Activated T-helper 1 cell treated with anti-CD3 and anti-CD28 coated beads, Interleukin-12 subunit alpha, Interleukin-12 subunit beta, Interleukin-2, Interleukin-4 antibody, amounts not matched to agents 30 ng/mL and 10 ng/mL and 1 ng/mL, durations not matched to agents 14 hours and 24 hours and 36 hours (primary cell): ENCODE measurements around the gene HRNR. TPM values are rescaled to one million over a fixed set of nuclear protein-coding genes. Genes with fewer than 3 reads are reported as not detected.
"Not testable (repeated sequence)": the region's sequence is repeated elsewhere in the genome, so short reads cannot be mapped to it uniquely, and the experiment has no call there.

Experiments used
- DNase-seq: peaks from one replicate; pipeline ENCODE4 v3.0.0; 2021; ENCODE audit warnings: low spot score
- H3K27ac Mint-ChIP-seq: one replicate; pipeline ENCODE4 v1.8.0; 2021; ENCODE audit warnings: mild to moderate bottlenecking, mixed read lengths
- H3K27me3 Mint-ChIP-seq: one replicate; pipeline ENCODE4 v1.8.0; 2022; ENCODE audit warnings: mild to moderate bottlenecking, moderate library complexity, mixed read lengths; ENCODE audit not compliant: insufficient read depth
- H3K36me3 Mint-ChIP-seq: one replicate; pipeline ENCODE4 v1.8.0; 2021; ENCODE audit warnings: low read depth, mixed read lengths
- H3K4me1 Mint-ChIP-seq: one replicate; pipeline ENCODE4 v1.8.0; 2021; ENCODE audit warnings: low read depth, mixed read lengths
- H3K4me3 Mint-ChIP-seq: one replicate; pipeline ENCODE4 v1.8.0; 2021; ENCODE audit warnings: mild to moderate bottlenecking, moderate library complexity, mixed read lengths
- H3K9me3 Mint-ChIP-seq: one replicate; pipeline ENCODE4 v1.8.0; 2021; ENCODE audit warnings: mixed read lengths
- intact Hi-C: fragments of 100-400 bp; cut with micrococcal nuclease; formaldehyde crosslinking; loops from one replicate; pipeline ENCODE4 v1.15.1; 2024
- total RNA-seq: library from RNA; stranded (reverse); gene quantifications from 2 replicates; pipeline ENCODE4 v1.2.3, GENCODE V29; 2022

The HRNR gene
- total RNA-seq, 1 donor from 2014 or later, result not detected

- H3K27me3 Mint-ChIP-seq, result no peaks in the 10 kb centered on the region
- no peak overlapping the region for H3K4me3 Mint-ChIP-seq
- no peak for DNase-seq
- no peak overlapping the region for H3K27ac Mint-ChIP-seq
- peaks cover 15% of the 10 kb centered on the region for H3K9me3 Mint-ChIP-seq
- H3K4me1 Mint-ChIP-seq, result no peaks in the 10 kb centered on the region
- H3K36me3 Mint-ChIP-seq, result no peaks in the 10 kb centered on the region
- intact Hi-C loops, result no loop called here
Observed at GRCh38 chr1:152218762-152219436, 5.1 kb downstream of the HRNR start.

- H3K9me3 Mint-ChIP-seq, result peaks cover 15% of the 10 kb centered on the region
- H3K4me3 Mint-ChIP-seq, H3K36me3 Mint-ChIP-seq, DNase-seq, H3K27ac Mint-ChIP-seq, intact Hi-C loops, H3K4me1 Mint-ChIP-seq, H3K27me3 Mint-ChIP-seq: not testable (repeated sequence)
Observed at GRCh38 chr1:152215604-152216003, 8.4 kb downstream of the HRNR start.

DNA sequence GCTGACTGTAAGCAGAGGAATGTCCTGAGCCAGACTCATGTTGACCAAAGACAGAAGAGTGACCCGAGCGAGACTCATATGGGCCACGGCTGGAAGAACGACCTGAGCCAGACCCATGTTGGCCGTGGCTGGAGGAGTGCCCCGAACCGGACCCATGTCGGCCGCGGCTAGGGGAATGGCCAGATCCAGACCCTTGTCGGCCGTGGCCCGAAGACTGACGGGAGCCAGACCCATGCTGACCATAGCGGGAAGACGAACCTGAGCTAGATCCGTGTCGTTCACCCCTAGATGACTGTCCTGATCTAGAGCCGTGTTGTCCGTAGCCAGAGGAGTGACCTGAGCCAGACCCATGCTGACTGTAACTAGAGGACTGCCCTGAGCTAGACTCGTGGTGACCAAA, 9.1 kb downstream of the HRNR start:
- H3K27ac Mint-ChIP-seq, H3K4me3 Mint-ChIP-seq, H3K36me3 Mint-ChIP-seq, H3K27me3 Mint-ChIP-seq, H3K4me1 Mint-ChIP-seq, intact Hi-C loops, DNase-seq: not testable (repeated sequence)
- H3K9me3 Mint-ChIP-seq, result peaks cover 13% of the 10 kb centered on the region

GRCh38 chr1:152198982-152199381, 25.0 kb downstream of the HRNR start:
- Mint-ChIP-seq H3K4me1 (no peaks in the 10 kb centered on the region), H3K27me3 (peaks cover 28% of the 10 kb centered on the region), H3K9me3 (no peaks in the 10 kb centered on the region), H3K36me3 (no peaks in the 10 kb centered on the region), H3K4me3 (no peak overlapping the region), H3K27ac (no peak overlapping the region)
- DNase-seq, result no peak
- intact Hi-C loops, result no loop called here

- intact Hi-C loops, result no loop called here
- Mint-ChIP-seq H3K27me3 (peaks cover 22% of the 10 kb centered on the region), H3K9me3 (no peaks in the 10 kb centered on the region), H3K36me3 (no peaks in the 10 kb centered on the region), H3K4me3 (no peak overlapping the region), H3K4me1 (no peaks in the 10 kb centered on the region), H3K27ac (no peak overlapping the region)
- DNase-seq, result no peak
Observed at GRCh38 chr1:152197361-152197941, 26.5 kb downstream of the HRNR start.

DNA sequence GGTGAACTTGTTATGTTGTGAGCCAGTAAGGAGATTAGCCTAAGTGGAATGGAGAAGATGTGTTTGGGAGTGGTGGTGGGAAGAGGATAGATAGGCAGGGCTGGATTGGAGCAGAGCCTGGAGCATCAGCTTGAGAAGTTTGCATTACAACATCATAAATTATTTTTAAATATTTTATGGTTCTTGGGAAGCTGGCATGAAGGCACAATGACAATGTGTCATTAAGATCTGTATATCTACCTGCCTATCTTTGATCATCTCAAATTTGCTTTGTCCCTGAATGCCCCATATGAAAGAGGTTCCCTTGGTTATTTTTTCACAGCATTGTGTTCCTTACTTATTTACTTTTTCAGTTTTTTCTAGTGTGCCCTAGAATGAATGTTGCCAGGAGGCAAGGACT, 32.3 kb downstream of the HRNR start:
- Mint-ChIP-seq H3K4me1 (peaks cover 6% of the 10 kb centered on the region), H3K4me3 (no peak overlapping the region), H3K36me3 (no peaks in the 10 kb centered on the region), H3K27ac (no peak overlapping the region), H3K9me3 (no peaks in the 10 kb centered on the region), H3K27me3 (peaks cover 24% of the 10 kb centered on the region)
- intact Hi-C loops, result loop anchor here (1.0 kb wide), 1 partner anchor 250 kb away; no protein-coding TSS in a partner anchor
- DNase-seq, result no peak

DNA sequence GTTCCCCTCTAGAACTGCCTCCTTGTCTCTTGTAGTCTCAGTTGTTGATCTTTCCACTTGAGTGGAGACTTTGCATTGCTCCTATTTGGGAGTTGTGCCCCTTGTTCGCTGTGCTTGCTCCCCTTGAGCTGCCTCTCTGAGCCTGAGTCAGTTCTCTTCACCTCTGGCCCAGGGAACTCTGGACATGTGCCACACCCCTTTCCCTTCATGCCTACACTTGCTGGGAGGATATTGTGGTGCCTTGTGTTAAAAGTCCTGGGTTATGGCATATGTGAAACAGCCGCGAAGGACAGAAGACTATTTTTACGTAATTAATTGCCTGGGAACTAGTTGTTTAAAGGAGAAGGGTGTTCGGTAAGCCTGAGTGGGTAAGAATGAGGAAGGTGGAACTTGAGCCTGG, 32.7 kb downstream of the HRNR start:
- Mint-ChIP-seq H3K9me3 (no peaks in the 10 kb centered on the region), H3K27ac (no peak overlapping the region), H3K36me3 (no peaks in the 10 kb centered on the region), H3K4me1 (peaks cover 6% of the 10 kb centered on the region), H3K27me3 (peaks cover 24% of the 10 kb centered on the region), H3K4me3 (no peak overlapping the region)
- DNase-seq, result no peak
- intact Hi-C loops, result no loop called here

DNA sequence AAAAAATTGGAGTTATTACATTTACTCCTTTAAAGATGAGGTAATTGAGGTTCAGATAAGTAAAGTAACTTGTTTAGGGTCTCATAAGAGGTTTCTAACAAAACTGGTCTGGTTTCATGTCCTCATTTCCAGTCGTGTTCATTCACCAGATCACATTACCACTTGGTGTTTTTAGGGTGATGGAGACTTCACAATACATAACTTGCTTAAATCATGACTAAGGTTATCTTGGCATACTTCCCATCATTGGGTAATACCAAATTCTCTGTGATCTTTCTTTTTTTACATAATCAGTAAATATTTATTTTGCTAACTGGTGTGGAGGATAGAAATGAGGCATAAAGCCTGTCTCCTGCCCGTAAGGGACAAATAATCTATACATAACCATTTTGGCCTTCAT, 33.4 kb downstream of the HRNR start:
- Mint-ChIP-seq H3K4me1 (peaks cover 6% of the 10 kb centered on the region), H3K4me3 (no peak overlapping the region), H3K27ac (no peak overlapping the region), H3K27me3 (peaks cover 24% of the 10 kb centered on the region), H3K36me3 (no peaks in the 10 kb centered on the region), H3K9me3 (no peaks in the 10 kb centered on the region)
- DNase-seq, result no peak
- intact Hi-C loops, result no loop called here

GRCh38 chr1:152189657-152190442, 34.1 kb downstream of the HRNR start:
- peaks cover 27% of the 10 kb centered on the region for H3K27me3 Mint-ChIP-seq
- peak; percentile 41 for DNase-seq
- H3K4me3 Mint-ChIP-seq, result peak overlapping the region; percentile 68
- no peaks in the 10 kb centered on the region for H3K9me3 Mint-ChIP-seq
- peak overlapping the region; percentile 56 for H3K27ac Mint-ChIP-seq
- intact Hi-C loops, result loop anchor here (1.0 to 2.0 kb wide), 3 partner anchors 77 to 268 kb away; no protein-coding TSS in a partner anchor
- H3K4me1 Mint-ChIP-seq, result peaks cover 6% of the 10 kb centered on the region
- H3K36me3 Mint-ChIP-seq, result no peaks in the 10 kb centered on the region

DNA sequence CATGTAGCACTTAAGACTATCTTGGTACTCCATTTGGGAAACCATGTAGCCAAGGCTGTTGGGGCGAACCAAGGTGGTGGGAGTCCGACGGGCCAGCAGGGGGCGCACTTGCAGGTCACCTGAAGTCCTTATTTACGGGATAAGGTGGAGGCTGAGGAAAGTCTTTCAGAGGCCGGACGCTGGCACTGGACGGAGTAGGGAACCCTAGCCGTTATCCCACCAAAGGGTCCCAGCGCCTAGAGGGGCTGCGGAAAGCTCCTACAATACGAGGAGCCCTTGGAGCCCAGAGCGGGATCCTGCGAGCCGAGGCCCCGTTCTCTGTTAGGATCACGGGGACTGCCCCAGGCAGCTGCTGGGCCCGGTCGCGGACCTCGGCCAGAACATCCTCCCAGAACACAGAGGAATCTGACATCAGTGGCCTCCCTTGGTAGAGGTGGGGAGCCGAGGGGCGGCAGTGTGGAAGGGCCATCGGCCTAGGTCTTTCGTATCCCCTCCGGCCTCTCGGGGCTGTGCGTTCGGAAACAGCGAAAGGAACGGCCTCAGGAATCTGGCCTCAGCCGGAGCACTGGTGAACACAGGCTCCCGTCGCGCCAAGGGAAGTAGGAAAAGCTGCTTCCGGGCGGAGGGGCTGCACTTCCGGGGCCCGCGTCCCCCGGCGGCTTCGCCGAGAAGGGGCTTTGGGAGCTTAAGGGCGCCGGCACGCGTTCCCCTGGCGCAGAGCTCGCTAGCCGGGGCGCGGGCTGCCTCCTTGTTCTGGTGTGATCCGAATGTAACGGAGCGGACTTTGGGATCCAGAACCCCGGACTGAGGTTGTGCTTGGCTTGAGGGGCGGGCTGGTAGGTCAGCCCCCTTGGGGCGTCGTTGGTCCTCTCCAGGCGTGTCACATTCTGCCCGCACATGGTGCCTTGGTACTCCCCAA, 35.1 kb downstream of the HRNR start:
- no peaks in the 10 kb centered on the region for H3K36me3 Mint-ChIP-seq
- peak overlapping the region; percentile 68 for H3K4me3 Mint-ChIP-seq
- intact Hi-C loops, result loop anchor here (1.0 to 2.0 kb wide), 4 partner anchors 76 to 269 kb away; no protein-coding TSS in a partner anchor
- H3K27me3 Mint-ChIP-seq, result peaks cover 30% of the 10 kb centered on the region
- H3K9me3 Mint-ChIP-seq, result no peaks in the 10 kb centered on the region
- H3K4me1 Mint-ChIP-seq, result peaks cover 6% of the 10 kb centered on the region
- DNase-seq, result peak; percentile 54
- no peak overlapping the region for H3K27ac Mint-ChIP-seq

DNA sequence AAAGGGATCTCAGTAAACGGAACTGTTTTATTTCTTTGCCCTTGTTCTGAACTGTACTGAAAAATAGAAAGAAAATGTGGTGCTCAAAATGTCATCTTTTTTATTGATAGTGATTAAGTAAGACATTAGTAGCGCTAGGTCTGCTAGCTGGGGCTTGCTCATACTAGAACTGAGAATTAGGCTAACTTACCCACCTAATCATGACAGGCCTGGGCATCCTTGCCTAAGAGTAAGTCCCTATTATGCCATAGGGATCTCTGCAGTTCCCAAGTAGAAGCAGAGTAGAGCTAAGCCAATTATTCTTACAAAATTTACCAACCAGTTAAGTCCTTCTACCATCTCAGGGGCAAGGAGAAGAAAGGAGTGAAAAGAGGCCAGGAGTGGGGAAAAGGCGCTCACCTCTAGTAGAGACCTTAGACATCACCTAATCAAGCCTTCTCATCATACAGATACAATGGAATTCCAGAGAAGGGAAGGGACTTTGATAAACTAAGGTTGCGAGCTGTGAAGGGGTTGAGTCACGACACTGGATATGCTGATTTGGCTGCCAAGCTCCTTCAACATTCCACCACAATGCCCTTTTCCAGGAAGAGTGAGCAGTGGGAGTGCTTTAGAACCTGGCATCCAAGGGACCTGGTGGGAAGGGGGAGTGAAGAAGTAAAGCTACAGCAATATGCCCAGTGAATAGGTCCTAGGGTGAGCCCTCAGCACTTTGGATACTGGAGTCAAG, 37.3 kb downstream of the HRNR start:
- H3K36me3 Mint-ChIP-seq, result no peaks in the 10 kb centered on the region
- peaks cover 6% of the 10 kb centered on the region for H3K4me1 Mint-ChIP-seq
- H3K4me3 Mint-ChIP-seq, result no peak overlapping the region
- no peak overlapping the region for H3K27ac Mint-ChIP-seq
- intact Hi-C loops, result no loop called here
- no peaks in the 10 kb centered on the region for H3K9me3 Mint-ChIP-seq
- peaks cover 30% of the 10 kb centered on the region for H3K27me3 Mint-ChIP-seq
- DNase-seq, result no peak
